HCT116 (cell line): ENCODE data around the gene ECSCR. TPM values are rescaled to one million over a fixed set of nuclear protein-coding genes. Genes with fewer than 3 reads are reported as not detected.

Experiments
- ATAC-seq: fragments of 200-7000 bp; cut with Tn5 transposase; 2 replicates; pipeline ENCODE4 v1.9.1; 2020; ENCODE audit warnings: mild to moderate bottlenecking, moderate library complexity
- BruUV-seq: library from RNA; stranded (reverse); fragments of 400-500 nt; replicated peaks from 2 replicates; lab custom pipeline; 2021; lab: Mats Ljungman, UMichigan
- CTCF ChIA-PET: fragments of 300-600 bp; sonication (Branson Sonifier 250); formaldehyde crosslinking; loops from one replicate; lab custom pipeline; 2021; ENCODE audit warnings: antibody characterized with exemption; lab: Charles Lee
- POLR2A ChIA-PET: fragments of 300-600, 350-600 bp; sonication (Branson Sonifier 250); formaldehyde crosslinking; loops from one replicate; lab custom pipeline; 2021; ENCODE audit warnings: antibody characterized with exemption; lab: Charles Lee
- RAD21 ChIA-PET, 2 experiments: fragments of 300-600 bp; sonication (Branson Sonifier 250); formaldehyde crosslinking; loops; one replicate each; lab custom pipeline; 2023; ENCODE audit warnings: low total read pairs in 2 of 2; ENCODE audit not compliant: uncharacterized antibody in 2 of 2, unreplicated experiment in 2 of 2, low non-redundant PET in 1 of 2; lab: Charles Lee
- DNase-seq: peaks from one replicate; pipeline ENCODE4 v3.0.0-alpha.2; 2010; ENCODE audit warnings: low read depth, low spot score
- H2AFZ ChIP-seq: fragments of 200-600 bp; shearing (Covaris generic), sonication (generic); 2 replicates; pipeline ENCODE4 v1.6.1; 2017; ENCODE audit warnings: low read depth, mixed run types, mixed read lengths, antibody characterized with exemption, low read length; ENCODE audit not compliant: poor library complexity, severe bottlenecking
- H3K27ac ChIP-seq: 2 replicates; pipeline ENCODE4 v1.5.1; 2012; ENCODE audit warnings: low read depth, low read length
- H3K27me3 ChIP-seq: fragments of 200-600 bp; sonication (generic); 2 replicates; pipeline ENCODE4 v1.6.1; 2016; ENCODE audit warnings: mixed run types, low read length, mixed read lengths; ENCODE audit not compliant: insufficient read depth
- H3K36me3 ChIP-seq, 2 experiments: fragments of 200-500 bp in 1 of 2; fragments of 200-600 bp in 1 of 2; sonication (Bioruptor generic) in 1 of 2; sonication (generic) in 1 of 2; 2 replicates each; pipeline versions ENCODE4 v1.5.1 to v1.6.1; 2014 to 2016; ENCODE audit warnings: low read length in 2 of 2, inconsistent platforms in 1 of 2, mixed read lengths in 1 of 2, mixed run types in 1 of 2; ENCODE audit not compliant: insufficient read depth in 2 of 2, control insufficient read depth in 1 of 2
- H3K4me1 ChIP-seq, 2 experiments: fragments of 200-600 bp in 1 of 2; sonication (generic) in 1 of 2; 2 replicates each; pipeline versions ENCODE4 v1.5.1 to v1.6.1; 2012 to 2017; ENCODE audit warnings: low read length in 2 of 2, inconsistent platforms in 1 of 2, mild to moderate bottlenecking in 1 of 2, mixed read lengths in 1 of 2, mixed run types in 1 of 2, moderate library complexity in 1 of 2; ENCODE audit not compliant: insufficient read depth in 2 of 2, control insufficient read depth in 1 of 2
- H3K4me2 ChIP-seq: fragments of 200-600 bp; sonication (generic); 2 replicates; pipeline ENCODE4 v1.6.1; 2017; ENCODE audit warnings: mixed run types, low read length, mixed read lengths
- H3K4me3 ChIP-seq, 2 experiments: fragments of 200-600 bp in 1 of 2; sonication (generic) in 1 of 2; replicated peaks in 1 of 2; 2 replicates each; pipeline ENCODE4 v1.5.1; 2011 to 2016; ENCODE audit warnings: low read length in 2 of 2, control low read depth in 1 of 2, low read depth in 1 of 2, mild to moderate bottlenecking in 1 of 2, mixed read lengths in 1 of 2, mixed run types in 1 of 2
- H3K79me2 ChIP-seq: fragments of 200-600 bp; sonication (generic); 2 replicates; pipeline ENCODE4 v1.6.1; 2017; ENCODE audit warnings: mild to moderate bottlenecking, mixed run types, low read length, moderate library complexity, mixed read lengths; ENCODE audit not compliant: insufficient read depth
- H3K9ac ChIP-seq: fragments of 200-600 bp; sonication (generic); 2 replicates; pipeline ENCODE4 v1.6.1; 2016; ENCODE audit warnings: low read length, mixed read lengths
- H3K9me2 ChIP-seq: fragments of 200-600 bp; sonication (generic), shearing (Covaris generic); 2 replicates; pipeline ENCODE4 v1.6.1; 2017; ENCODE audit warnings: mixed run types, mild to moderate bottlenecking, moderate library complexity; ENCODE audit not compliant: insufficient read depth
- H3K9me3 ChIP-seq, 2 experiments: fragments of 200-500 bp in 1 of 2; fragments of 200-600 bp in 1 of 2; sonication (Bioruptor generic) in 1 of 2; sonication (generic) in 1 of 2; 2 replicates each; pipeline ENCODE4 v1.6.1; 2014 to 2017; ENCODE audit warnings: low read length in 2 of 2, mixed read lengths in 2 of 2, inconsistent platforms in 1 of 2, low read depth in 1 of 2, mild to moderate bottlenecking in 1 of 2, mixed run types in 1 of 2, moderate library complexity in 1 of 2; ENCODE audit not compliant: control insufficient read depth in 1 of 2, insufficient read depth in 1 of 2
- H4K20me1 ChIP-seq: fragments of 200-600 bp; sonication (generic), shearing (Covaris generic); 2 replicates; pipeline ENCODE4 v1.6.1; 2017; ENCODE audit warnings: mixed run types, mild to moderate bottlenecking, moderate library complexity; ENCODE audit not compliant: insufficient read depth
- ELF1 ChIP-seq: IDR thresholded peaks from 2 replicates; pipeline ENCODE4 v1.6.1; 2012; ENCODE audit warnings: low read depth, borderline replicate concordance
- POLR2A ChIP-seq: IDR thresholded peaks from 2 replicates; pipeline ENCODE4 v1.7.0; 2011; ENCODE audit warnings: borderline replicate concordance; ENCODE audit not compliant: insufficient read depth, insufficient read length; ENCODE audit errors: extremely low read depth
- SIN3A ChIP-seq: IDR thresholded peaks from 2 replicates; pipeline ENCODE4 v1.6.1; 2012; ENCODE audit warnings: low read depth
- TCF7L2 ChIP-seq: IDR thresholded peaks from 2 replicates; pipeline ENCODE4 v1.7.0; 2011; ENCODE audit warnings: borderline replicate concordance, inconsistent platforms; ENCODE audit not compliant: insufficient read depth, insufficient read length; ENCODE audit errors: extremely low read depth
- ZNF274 ChIP-seq: fragments of 200-500 bp; sonication (Bioruptor generic); IDR thresholded peaks from 2 replicates; pipeline ENCODE4 v1.6.1; 2014; ENCODE audit warnings: mild to moderate bottlenecking, low read depth, low read length, inconsistent platforms
- intact Hi-C: fragments of 100-400 bp; cut with micrococcal nuclease; formaldehyde crosslinking; loops from 2 replicates; pipeline ENCODE4 v1.10.0; 2022
- total RNA-seq: library from RNA; stranded (reverse); gene quantifications from one replicate; pipeline ENCODE4 v1.2.1, GENCODE V29; 2021; ENCODE audit not compliant: unreplicated experiment
- TF ChIP-seq, protein P1 (sequence below): IDR thresholded peaks from 2 replicates; pipeline ENCODE4 v1.6.1; 2012; ENCODE audit warnings: low read depth
- TF ChIP-seq, protein P2 (sequence below): IDR thresholded peaks from 2 replicates; pipeline ENCODE4 v1.6.1; 2012

The ECSCR gene
- total RNA-seq, 1 experiment from 2014 or later: not detected

DNA sequence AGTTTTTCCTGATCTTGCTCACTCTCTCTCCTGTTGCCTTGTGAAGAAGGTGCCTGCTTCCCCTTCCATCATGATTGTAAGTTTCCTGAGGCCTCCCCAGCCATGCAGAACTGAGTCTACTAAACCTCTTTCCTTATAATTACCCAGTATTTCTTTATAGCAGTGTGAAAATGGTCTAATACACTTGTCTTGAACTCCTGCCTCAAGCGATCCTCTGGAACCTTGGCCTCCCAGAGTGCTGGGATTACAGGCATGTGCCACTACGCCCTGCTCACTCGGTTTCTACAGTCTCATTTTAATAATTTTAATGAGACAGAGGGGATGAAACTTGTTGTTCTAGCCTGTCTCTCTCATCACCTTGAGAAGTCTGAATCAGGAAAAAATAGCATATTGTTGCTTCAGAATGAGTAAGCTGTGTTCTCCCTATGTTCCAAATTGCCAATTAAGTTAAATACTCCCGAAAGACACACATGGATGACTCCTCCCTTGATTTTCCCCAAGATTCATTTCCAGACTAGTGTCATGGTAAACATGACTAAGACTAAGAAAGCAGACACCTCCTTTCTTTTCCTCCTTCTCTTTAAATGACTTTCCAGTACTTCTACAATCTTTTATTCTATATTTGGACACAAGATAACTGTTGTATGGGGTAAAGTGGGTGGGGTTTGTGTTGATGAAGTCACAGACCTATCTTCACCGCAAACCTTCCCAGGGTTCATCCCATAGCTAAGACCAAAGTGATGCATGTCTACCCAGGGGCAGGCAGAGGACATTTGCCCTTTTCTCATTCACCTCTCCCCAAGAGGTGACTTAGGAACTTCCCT is 15.4 kb downstream of the ECSCR start (continued):
- TF ChIP-seq, protein P1, sequence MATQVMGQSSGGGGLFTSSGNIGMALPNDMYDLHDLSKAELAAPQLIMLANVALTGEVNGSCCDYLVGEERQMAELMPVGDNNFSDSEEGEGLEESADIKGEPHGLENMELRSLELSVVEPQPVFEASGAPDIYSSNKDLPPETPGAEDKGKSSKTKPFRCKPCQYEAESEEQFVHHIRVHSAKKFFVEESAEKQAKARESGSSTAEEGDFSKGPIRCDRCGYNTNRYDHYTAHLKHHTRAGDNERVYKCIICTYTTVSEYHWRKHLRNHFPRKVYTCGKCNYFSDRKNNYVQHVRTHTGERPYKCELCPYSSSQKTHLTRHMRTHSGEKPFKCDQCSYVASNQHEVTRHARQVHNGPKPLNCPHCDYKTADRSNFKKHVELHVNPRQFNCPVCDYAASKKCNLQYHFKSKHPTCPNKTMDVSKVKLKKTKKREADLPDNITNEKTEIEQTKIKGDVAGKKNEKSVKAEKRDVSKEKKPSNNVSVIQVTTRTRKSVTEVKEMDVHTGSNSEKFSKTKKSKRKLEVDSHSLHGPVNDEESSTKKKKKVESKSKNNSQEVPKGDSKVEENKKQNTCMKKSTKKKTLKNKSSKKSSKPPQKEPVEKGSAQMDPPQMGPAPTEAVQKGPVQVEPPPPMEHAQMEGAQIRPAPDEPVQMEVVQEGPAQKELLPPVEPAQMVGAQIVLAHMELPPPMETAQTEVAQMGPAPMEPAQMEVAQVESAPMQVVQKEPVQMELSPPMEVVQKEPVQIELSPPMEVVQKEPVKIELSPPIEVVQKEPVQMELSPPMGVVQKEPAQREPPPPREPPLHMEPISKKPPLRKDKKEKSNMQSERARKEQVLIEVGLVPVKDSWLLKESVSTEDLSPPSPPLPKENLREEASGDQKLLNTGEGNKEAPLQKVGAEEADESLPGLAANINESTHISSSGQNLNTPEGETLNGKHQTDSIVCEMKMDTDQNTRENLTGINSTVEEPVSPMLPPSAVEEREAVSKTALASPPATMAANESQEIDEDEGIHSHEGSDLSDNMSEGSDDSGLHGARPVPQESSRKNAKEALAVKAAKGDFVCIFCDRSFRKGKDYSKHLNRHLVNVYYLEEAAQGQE: no peak
- TF ChIP-seq SIN3A: no peak
- no peak for TF ChIP-seq ZNF274
- TF ChIP-seq TCF7L2: no peak
- TF ChIP-seq, protein P2, sequence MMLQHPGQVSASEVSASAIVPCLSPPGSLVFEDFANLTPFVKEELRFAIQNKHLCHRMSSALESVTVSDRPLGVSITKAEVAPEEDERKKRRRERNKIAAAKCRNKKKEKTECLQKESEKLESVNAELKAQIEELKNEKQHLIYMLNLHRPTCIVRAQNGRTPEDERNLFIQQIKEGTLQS: no peak

DNA sequence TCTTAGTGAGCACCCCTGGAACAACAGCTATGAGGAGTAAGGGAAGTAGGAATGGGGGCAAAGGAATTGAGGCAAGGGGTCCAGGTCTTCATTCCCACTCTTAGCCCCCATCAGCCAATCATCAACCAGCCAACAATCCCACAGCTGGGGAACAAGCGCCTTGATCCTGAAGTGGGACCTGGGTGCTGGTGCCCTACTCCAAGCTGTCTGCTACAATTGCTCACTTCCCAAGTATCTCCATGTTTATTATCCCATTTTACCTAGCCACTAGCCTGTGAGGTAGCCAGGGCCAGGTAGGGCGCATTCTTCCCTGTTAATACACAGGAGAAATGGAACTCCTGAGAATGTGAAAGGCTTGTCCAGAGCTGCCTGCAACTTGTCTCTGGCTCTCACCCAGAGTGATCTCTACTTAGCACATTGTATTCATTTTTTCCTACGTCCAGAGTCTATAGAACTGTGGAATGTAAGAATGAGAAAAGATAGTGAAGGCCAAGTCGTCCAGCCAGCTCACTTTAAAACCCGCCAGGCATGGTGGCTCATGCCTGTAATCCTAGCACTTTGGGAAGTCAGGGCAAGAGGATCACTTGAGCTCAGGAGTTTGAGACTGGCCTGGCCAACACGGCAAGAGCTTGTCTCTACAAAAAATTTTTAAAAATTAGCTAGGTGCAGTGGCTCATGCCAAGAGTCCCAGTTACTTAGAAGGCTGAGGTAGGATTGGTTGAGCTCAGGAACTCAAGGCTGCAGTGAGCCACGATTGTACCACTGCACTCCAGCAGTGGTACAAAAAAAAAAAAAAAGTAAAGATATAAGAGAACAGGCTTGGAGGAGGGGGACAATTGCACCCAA is 17.0 kb downstream of the ECSCR start:
- no peaks in the 10 kb centered on the region for H3K36me3 ChIP-seq
- no peaks in the 10 kb centered on the region for H3K27me3 ChIP-seq
- BruUV-seq: no TSS peak
- H3K4me1 ChIP-seq: peaks cover 0 to 10% of the 10 kb centered on the region in 2 experiments; a peak in 2 of 4 replicates
- no peak overlapping the region for H3K4me3 ChIP-seq
- no peak for ATAC-seq
- no peak overlapping the region for H3K9ac ChIP-seq
- DNase-seq: no peak
- POLR2A ChIA-PET: no interaction called here
- H3K79me2 ChIP-seq: no peaks in the 10 kb centered on the region
- H3K9me3 ChIP-seq: no peaks in the 10 kb centered on the region
- H3K27ac ChIP-seq: no peak overlapping the region
- H4K20me1 ChIP-seq: no peaks in the 10 kb centered on the region
- RAD21 ChIA-PET: no interaction called here
- intact Hi-C loops: no loop called here
- CTCF ChIA-PET: interaction anchor here (0.9 kb wide), 1 partner anchor 68 kb away, joined by 3 read pairs; no protein-coding TSS in a partner anchor
- H3K9me2 ChIP-seq: no peaks in the 10 kb centered on the region
- no peak overlapping the region for H2AFZ ChIP-seq
- no peak for TF ChIP-seq POLR2A
- no peak for TF ChIP-seq ELF1
- TF ChIP-seq TCF7L2: no peak
- TF ChIP-seq, all 23 proteins: peak for 0
- no peak overlapping the region for H3K4me2 ChIP-seq
